AG08395 (cell line): ENCODE results near the gene ZGPAT.

Experiments
- DNase-seq: peaks from one replicate; pipeline ENCODE4 v3.0.0; 2012; ENCODE audit warnings: mixed read lengths, low spot score

Gene ZGPAT

DNA sequence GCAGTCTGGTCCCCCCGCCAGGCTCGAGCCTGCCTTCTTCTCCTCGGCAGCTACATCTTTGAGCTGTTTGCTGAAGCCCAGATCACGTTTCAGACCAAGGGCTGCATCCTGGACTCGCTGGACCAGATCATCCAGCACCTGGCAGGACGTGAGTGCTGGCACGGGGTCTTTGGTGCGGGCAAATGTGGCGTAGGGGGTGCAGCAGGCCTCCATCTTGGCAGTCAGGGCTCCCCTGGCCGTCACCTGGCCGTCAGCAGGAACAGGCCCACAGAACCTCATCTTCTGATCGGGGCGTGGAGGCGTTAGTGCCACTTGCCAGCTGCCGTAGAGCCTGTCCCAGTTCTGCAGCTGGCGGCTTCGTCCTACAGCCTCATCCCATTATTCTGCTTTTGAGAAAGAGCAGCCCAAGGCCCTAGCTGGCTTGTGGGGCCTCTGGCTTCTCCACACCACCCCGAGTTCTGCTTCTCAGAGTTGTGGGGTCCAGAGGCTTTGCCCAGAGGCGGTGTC, 28.0 kb upstream of the ZGPAT start:
- no peak for DNase-seq

DNA sequence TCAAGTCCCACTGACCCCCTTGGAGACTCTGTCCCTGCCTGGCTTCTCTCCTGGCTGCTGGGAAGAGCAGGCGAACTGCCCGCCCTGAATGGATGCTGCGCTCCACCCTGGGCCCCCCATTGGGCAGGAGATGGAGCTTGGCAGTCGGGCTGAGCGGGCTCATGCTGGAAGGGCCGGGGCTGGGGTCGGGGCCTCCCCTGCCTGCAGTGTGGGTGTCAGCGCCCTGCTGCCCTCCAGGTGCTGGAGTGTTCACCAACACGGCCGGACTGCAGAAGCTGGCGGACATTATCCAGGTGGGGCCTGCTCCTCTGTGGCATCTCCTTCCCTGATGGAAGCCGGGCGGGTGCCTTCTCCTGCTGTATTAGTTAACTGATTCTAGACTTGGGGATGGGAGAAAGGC, 27.4 kb upstream of the ZGPAT start:
- no peak for DNase-seq

- no peak for DNase-seq
Observed at GRCh38 chr20:63680857-63681608, 26.8 kb upstream of the ZGPAT start.

DNA sequence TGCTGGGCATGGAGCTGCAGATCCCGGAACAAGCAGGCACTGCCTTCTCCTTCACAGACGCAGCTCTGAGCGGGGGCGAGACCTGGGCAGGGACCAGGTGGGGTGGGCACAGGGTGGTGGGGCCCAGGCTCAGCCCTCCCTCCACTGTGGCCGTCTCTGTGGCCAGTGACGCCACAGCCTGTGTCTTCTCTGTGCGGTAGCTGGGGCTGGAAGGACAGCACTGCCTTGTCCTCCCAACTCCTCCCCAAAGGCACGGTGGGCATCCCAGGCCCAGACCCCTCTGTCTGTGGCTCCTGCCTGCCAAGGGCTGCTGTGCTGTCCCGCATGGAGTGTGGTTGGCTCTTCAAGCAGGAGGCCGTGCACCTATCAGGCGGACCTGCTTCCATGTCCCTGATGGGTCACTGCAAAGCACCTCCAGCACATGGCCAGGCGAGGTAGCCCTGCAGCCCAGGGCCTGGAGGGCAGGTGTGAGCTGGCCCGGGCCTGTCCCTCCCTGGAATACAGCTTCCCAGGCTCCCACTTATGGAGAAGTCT, 26.2 kb upstream of the ZGPAT start:
- no peak for DNase-seq

- peak; percentile 93 for DNase-seq
Observed at GRCh38 chr20:63682384-63683139, 25.3 kb upstream of the ZGPAT start.

DNA sequence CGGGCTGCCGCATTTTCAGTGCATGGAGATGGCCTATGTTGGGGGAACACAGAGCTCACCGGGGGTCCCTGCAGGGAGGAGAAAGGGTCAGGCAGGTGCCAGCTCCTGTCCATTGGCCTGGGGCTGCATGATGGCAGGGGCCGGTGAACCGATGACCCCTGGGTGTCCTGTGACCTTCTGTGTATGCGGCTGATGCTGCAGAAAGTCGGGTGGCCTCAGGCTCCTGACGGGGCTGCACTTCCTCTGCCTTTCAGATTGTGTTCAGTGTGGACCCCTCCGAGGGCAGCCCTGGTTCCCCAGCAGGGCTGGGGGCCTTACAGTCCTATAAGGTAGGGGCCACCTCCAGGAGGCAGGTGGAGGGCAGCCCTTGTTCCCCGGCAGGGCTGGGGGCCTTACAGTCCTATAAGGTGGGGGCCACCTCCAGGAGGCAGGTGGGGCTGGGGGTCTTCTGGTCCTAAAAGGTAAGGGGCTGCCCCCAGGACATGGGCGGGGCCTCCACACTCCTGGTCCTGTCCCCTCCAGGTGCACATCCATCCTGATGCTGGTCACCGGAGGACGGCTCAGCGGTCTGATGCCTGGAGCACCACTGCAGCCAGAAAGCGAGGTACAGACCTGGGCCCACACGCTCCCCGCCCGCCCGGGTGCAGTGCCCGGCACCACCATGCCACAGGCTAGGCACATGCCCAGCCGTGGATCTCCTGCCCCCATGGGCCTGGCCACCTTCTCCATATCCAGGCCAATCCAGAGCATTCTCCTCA, 22.4 kb upstream of the ZGPAT start:
- no peak for DNase-seq

DNA sequence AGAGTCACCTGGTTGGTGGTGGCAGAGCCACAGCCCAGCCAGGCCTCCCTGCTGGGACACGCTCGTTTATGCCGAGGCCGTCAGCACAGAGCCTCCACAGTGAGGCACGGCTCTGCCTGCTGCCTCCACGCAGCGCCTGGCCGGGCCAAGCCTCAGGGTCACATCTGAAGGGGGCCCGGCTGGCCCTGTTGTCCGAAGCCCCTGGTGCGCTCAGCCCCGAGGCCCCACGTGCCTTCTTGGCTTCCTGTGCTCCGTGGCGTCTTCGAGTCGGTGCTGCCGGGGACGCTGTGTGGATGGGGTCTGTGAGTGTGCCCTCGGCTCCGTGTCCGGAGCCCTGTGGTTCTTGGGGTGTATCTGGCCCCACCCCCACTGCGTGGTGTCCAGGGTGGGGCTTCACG, 21.7 kb upstream of the ZGPAT start:
- no peak for DNase-seq

GRCh38 chr20:63686492-63687321, 21.1 kb upstream of the ZGPAT start:
- DNase-seq, result peak; percentile 83

GRCh38 chr20:63687419-63688178, 20.2 kb upstream of the ZGPAT start:
- no peak for DNase-seq

DNA sequence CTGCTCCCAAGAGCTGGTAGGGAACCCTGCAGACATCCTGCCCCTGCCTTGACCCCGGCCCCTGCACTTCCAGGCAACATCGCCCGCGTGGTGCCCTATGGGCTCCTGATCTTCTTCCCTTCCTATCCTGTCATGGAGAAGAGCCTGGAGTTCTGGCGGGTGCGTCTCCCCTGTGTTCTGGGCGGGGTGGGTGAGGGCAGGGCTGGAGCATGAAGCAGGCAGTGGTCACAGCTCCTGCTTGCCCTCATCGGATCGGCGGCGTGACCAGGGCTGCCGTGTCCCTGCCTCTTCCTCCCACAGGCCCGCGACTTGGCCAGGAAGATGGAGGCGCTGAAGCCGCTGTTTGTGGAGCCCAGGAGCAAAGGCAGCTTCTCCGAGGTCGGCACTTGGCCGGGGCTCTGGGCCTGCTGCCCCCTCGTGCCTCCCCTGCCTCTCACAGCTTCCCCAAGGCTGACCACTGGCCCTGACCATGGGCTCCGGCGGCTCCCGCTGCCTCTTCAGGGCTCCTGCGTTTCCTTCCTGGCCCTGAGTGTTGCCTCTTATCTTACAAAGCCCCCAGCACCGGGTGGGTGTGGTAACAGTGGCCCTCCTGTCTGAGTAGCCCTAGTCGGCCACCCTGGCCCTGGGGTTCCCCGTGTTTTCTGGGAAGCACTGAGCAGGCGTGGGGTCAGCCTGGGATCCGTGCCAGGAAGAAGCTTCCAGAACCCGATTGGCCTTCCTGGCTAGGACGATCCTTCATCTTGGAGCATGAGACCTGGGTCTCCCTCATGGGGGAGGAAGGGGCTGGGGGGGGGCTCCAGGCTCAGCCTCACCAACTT, 19.4 kb upstream of the ZGPAT start:
- no peak for DNase-seq

GRCh38 chr20:63689046-63690002, 18.5 kb upstream of the ZGPAT start:
- DNase-seq, result no peak

GRCh38 chr20:63690003-63690897, 17.6 kb upstream of the ZGPAT start:
- DNase-seq, result no peak

DNA sequence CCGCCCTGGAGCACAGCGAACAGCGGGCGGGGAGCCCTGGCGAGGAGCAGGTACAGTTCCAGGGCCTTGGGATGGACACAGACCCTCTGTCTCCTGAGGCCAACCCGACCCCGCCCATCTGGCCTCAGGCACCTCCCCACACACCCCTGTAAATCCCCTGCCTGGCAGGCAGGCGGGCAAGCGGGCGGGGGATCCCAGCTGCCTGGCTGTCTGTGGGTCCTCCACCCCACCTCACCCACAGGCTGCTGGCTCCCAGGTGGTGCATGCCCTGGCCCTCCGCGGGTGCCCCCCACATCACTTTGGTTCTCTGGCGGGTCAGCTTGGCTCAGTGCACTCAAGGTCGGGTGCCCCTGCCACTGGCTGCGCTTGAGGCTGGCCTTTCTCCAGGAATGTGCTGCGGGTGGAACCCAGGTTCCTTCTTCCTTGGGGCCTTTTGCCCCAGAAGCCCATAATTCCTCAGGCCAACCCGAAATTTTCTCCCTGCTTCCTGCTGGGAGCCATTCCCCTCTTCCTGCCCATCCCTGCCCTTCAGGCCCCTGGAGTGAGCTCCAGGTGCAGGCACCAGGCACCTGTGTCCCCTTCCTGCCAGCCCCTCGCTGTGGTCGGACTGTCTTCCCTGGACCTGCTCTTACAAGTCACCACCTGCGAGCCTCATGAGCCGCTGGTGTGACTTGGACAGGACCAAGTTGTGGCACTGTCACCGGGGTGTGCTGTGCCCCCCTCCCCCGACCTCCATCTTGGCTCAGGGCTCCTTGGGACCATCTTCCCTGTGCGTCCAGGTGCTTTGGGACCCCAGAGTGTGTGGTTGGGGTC, 16.7 kb upstream of the ZGPAT start:
- DNase-seq, result no peak

- DNase-seq, result no peak
Observed at GRCh38 chr20:63691711-63692435, 16.0 kb upstream of the ZGPAT start.

DNA sequence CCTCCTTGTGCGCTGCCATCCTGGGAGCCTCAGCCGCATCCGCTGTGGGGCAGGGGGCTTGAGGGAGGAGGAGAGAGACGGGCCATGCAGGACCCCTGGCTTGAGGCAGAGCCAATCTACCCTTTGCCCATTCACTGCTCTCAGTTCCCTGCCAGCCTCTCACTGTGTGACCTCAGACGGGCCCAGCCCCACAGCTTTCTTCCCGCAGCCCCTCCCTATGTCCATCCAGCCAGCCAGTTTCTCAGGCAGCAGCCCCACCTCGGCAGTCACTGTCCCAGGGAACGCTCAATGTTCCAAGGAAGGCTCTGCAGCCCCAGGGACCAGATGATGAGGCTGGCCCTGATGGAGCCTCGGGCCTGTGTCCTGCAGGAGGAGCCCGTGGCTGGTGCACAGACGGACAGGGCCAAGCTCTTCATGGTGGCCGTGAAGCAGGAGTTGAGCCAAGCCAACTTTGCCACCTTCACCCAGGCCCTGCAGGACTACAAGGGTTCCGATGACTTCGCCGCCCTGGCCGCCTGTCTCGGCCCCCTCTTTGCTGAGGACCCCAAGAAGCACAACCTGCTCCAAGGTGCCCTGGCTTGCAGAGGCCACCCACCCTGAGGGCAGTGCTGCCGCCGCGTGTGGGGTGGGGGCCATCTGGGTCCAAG, 15.3 kb upstream of the ZGPAT start:
- DNase-seq, result peak; percentile 48
